Kasumi-1 (cell line): ENCODE measurements around the gene IL22RA2.
"Not testable (repeated sequence)": the region's sequence is repeated elsewhere in the genome, so short reads cannot be mapped to it uniquely, and the experiment has no call there.

ENCODE experiments used
- DNase-seq, 2 experiments: peaks; one replicate each; lab custom pipeline; 2025; lab: John Stamatoyannopoulos, UW

IL22RA2 gene

GRCh38 chr6:137173501-137173900, at the start of gene IL22RA2:
TSS of gene IL22RA2 (minus strand) at chr6:137173644. CDS start at chr6:137161749, 11,895 bp downstream.
- DNase-seq = no peak

DNA sequence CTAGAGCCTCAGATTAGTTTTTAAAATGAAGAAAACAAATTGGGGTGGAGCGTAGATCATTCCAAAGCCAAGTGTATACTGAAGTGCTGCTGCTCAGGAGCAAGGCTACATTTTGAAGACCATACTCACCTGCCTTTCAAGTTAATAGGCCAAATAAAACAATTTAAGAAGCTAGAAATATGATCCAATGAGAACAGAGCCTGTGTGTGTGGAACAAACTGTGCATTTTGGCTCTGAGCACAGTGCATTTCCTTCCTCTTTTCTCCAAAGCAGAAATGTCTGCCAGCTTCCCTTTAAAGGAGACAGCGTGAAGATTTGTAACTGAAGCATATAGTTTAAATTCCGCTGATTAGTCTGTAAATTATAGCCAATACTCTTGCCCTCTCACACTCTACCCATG, 48.9 kb upstream of the IL22RA2 start:
- peak; percentile 94 to 95 for DNase-seq

DNA sequence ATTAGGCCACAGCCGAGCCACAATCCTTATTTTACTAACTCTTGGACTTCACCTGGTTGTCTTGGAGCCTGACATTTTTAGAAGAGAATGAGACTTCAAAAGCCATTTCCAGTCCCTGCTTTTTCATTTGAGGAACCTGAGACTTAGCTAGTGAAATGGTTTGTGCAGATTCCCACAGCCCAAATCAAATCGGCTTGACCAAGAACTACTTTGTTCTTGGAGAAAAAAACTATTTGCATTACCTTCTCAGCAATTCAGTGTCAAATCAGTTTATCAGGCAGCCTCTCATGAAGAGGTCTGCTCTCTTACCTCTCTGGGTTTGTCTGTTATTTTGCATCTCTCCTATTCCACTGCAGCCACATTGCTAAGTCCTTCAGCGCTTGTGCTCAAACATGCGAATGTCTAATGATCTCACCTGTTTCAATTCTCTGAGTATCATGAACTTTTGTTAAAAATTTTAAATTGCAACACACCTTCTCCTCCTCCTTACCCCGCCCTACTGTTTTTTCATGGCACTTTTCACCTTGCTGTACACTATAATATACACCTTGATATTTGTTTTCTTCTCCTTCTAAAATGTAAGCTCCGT, 46.3 kb upstream of the IL22RA2 start:
- peak in 1 of 2 experiments; percentile 61 for DNase-seq

GRCh38 chr6:137218917-137219663, 45.6 kb upstream of the IL22RA2 start, which contains the start of gene IFNGR1:
TSS of gene IFNGR1 (minus strand) at chr6:137219385. CDS start at chr6:137219327, 58 bp downstream.
- peak; percentile 83 to 89 for DNase-seq

DNA sequence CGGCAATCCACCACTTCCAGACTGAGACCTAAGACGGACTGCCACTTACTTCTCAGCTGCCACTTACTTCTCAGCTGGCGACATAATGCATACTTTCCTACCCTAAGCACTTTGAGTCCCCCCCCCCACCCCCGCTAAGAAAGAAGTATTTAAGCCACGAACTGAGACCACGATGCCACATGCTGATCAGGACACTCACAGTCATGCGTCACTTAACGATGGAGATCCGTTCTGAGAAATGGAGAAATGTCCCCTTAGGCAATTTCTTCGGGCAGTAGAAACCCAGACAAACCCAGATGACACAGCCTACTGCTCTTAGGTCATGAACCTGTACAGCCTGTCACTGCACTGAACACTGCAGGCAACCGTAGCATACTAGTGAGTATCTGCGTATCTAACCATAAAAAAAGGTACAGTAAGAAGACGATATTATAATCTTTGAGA, 45.1 kb upstream of the IL22RA2 start:
- peak; percentile 39 to 43 for DNase-seq

GRCh38 chr6:137217801-137218472, 44.5 kb upstream of the IL22RA2 start:
- DNase-seq = peak; percentile 85 to 86

- DNase-seq = no peak
Measured at GRCh38 chr6:137216875-137217553, 43.6 kb upstream of the IL22RA2 start.

DNA sequence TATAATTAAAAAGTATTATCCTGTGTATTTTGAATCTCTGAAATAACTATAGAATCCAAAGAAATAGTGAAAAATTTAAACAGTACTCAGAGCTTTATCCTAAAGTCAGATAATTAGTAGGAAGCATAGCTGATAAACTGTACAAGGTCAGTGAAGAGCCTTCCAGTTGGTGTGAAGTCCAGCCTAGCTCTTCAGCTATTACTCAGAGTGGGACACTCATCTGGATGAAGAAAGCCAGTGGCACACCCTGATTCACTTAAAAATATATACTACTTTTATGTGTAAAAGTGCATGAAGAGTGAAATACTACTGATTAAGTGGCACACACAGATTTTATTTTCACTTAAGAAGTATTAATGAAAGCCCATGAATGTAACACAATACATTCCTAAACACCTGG, 42.7 kb upstream of the IL22RA2 start:
- DNase-seq = no peak

- DNase-seq = not testable (repeated sequence)
Measured at GRCh38 chr6:137215630-137216029, 42.2 kb upstream of the IL22RA2 start.

DNA sequence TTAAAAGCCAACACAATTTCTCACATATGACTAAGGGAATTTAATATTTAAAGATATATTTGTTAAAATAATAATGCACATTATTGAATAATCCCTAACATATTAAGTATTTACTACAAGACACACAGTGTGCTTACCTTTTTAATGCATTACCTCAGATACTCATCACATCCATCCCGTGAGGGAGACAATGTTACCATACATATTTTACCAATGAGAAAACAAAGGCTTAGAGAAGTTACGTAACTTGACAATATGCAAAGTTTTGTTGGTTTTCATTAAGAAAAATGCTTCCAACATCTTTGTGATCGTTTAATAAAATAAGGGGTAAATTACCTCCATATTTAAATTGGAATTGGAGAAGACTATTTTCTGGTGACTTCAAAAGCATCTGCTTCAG, 41.5 kb upstream of the IL22RA2 start:
- no peak for DNase-seq

GRCh38 chr6:137213813-137214212, 40.4 kb upstream of the IL22RA2 start:
- no peak for DNase-seq

DNA sequence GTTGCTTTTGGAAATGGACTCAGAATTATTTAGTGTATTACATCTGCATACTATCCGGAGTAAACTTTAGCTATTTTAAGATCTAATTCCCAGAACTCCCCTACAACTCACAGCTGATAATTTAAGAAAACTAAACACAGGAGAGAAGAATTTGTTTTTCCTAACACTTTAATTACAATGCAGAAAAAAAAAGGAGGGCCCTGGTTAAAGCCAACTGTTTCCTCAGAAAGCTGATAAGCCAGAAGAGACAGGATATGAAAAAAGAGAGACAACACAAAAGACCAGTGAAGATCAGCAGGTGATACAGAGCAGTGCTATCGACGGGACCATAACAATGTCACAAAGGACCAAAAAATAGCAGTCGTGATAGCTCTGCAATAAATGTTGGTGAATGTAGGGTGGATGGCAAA, 39.9 kb upstream of the IL22RA2 start:
- no peak for DNase-seq

DNA sequence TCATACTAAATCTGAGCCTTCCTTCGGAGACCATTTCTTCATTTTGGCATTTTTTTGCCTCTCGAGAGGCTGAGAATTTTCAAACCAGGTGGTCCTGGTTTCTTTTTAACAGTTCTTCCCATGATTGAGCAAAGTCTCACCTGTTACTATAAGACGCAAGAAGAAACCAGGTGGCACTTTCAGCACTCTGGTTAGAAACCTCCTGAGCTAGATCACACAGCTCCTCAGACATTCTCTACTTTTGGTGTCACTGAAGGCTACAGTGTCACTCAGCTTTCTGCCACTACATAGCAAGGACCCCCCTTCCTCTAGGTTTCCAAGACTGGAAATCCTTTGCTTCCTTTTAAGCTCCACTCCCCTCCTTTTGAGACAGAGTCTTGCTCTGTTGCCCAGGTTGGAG, 38.5 kb upstream of the IL22RA2 start:
- no peak for DNase-seq

DNA sequence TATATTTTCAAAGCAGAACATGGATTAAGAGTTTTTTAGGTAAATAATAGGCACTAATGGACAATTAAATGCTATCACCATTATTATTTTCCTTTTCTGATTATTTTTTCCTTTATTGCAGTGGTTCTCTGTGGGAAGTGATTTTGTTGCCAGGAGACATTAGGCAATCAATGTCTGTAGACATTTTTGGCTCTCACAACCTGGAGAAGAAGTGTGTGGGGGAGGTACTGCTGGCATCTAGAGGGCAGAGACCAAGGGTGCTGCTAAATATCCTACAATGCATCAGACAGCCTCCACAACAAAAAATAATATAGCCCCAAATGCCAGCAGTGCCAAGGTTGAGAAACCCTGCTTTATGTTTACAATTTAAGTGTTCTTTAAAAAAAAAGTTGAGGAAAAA, 37.5 kb upstream of the IL22RA2 start:
- DNase-seq = no peak

GRCh38 chr6:137208279-137208678, 34.8 kb upstream of the IL22RA2 start:
- no peak for DNase-seq

DNA sequence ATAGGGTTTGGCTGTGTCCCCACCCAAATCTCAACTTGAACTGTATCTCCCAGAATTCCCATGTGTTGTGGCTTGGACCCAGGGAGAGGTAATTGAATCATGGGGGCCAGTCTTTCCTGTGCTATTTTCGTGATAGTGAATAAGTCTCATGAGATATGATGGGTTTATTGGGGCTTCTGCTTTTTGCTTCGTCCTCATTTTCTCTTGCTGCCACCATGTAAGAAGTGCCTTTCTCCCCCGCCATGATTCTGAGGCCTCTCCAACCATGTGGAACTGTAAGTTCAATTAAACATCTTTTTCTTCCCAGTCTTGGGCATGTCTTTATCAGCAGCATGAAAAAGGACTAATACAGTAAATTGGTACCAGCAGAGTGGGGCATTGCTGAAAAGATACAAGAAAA, 34.0 kb upstream of the IL22RA2 start:
- DNase-seq = not testable (repeated sequence)

DNA sequence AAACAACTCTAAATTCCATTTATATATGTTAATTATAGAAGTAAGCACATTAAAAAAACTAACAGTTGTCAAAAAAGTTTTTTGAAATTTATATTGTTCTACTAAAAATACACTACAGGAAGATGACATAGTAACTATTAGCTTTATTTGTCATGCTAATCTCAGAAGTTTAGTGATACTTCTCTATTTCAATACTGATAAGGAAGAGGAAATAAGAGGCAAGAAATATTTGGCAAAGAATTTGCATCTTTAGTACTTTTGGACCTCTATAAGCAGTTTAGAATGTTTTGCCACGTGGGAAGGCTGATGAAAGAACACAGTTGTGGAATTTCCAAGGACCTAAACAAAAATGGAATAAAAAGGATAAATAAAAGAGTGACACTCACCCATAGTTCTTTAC, 33.1 kb upstream of the IL22RA2 start:
- DNase-seq = no peak

DNA sequence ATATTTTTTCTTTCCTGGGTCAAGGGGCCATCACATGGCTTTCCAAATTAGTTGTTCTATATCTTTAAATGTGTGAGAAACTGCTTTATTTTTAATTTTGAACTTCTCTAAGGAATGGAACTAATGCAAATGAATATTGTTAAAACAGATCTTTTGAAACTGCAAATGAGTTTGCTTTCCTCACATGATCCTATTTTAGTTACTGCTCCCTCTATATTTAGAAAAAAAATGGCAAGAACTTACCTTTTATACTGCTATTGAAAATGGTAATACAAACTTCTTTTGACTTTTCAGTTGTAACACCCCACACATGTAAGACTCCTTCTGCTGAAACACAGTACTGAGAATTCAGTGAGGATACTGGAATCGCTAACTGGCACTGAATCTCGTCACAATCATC, 29.8 kb upstream of the IL22RA2 start:
- DNase-seq = no peak

GRCh38 chr6:137202078-137202477, 28.6 kb upstream of the IL22RA2 start:
- peak in 1 of 2 experiments; percentile 1 for DNase-seq

DNA sequence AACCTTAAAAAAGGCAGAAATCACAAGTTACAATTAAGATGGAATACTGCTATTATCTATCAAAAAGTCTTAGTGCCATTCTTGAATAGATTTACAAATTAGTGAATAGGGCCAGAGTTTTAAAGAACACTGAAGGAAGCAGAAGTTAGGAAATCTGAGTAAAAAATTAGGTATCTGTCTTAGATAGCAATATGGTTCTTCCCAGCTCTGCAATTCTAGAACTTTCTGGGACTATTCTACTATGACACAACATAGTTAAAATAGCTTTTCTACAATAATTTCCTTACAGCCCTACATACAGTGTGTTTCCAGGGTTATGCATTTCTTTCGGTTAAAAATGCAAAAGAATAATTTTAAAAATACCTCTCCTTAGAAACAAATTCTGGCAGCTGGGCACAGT, 27.6 kb upstream of the IL22RA2 start:
- DNase-seq = no peak

- no peak for DNase-seq
Measured at GRCh38 chr6:137200288-137200687, 26.8 kb upstream of the IL22RA2 start.
